Measurements from ENCODE around the gene RNF183. TPM values are rescaled to one million over a fixed set of nuclear protein-coding genes. Genes with fewer than 3 reads are reported as not detected.

Gene RNF183
- total and polyA plus RNA-seq, 9 of the 15 experiments (the other 6 are each of a cell fraction or from before 2014, with no cell fraction given) = 0.04 to 2.0 (median 0.16) TPM; not detected in 5

- TF ChIP-seq PRDM10 (IDR thresholded peaks at IDR 0.05; ENCODE audit: partially characterized antibody) (peak; percentile 97), NFIC (IDR thresholded peaks at IDR 0.05) (peak; percentile 99), MYC (IDR thresholded peaks at IDR 0.05; ENCODE audit: low read depth, low read length) (no peak), MYC (CRISPR knock-in tag; IDR thresholded peaks at IDR 0.05; ENCODE audit: borderline replicate concordance, low read depth) (no peak), ZZZ3 (IDR thresholded peaks at IDR 0.05) (no peak), XRCC5 (IDR thresholded peaks at IDR 0.05; ENCODE audit: low read depth, low read length) (no peak), SRSF9 (IDR thresholded peaks at IDR 0.05; ENCODE audit: borderline replicate concordance, low read depth, low read length) (no peak), RHOXF2B (CRISPR knock-in tag; conservative IDR thresholded peaks at IDR 0.05) (no peak), NCOA1 (IDR thresholded peaks at IDR 0.05; ENCODE audit: low read depth) (0 out of 2 replicates have a peak, but pooled peaks have one; percentile 28), ZC3H8 (IDR thresholded peaks at IDR 0.05) (no peak), MITF (IDR thresholded peaks at IDR 0.05) (peak; percentile 24; the same call in 1 of the 2 replicates), CREB3 (tag; conservative IDR thresholded peaks at IDR 0.05; ENCODE audit: low read depth) (peak; percentile 40; the same call in 1 of the 2 replicates), PKNOX1 (IDR thresholded peaks at IDR 0.05) (peak; percentile 76), TCFL5 (CRISPR knock-in tag; conservative IDR thresholded peaks at IDR 0.05) (no peak), AFF1 (IDR thresholded peaks at IDR 0.05; ENCODE audit: low read depth in 1 of 2, partially characterized antibody in 2 of 2) (no peak), MAZ (CRISPR knock-in tag; conservative IDR thresholded peaks at IDR 0.05 in 1 of 2, IDR thresholded peaks at IDR 0.05 in 1 of 2) (peak in 1 of 2 experiments; percentile 43; a peak in 1 of 4 replicates), SMC3 (conservative IDR thresholded peaks at IDR 0.05; ENCODE audit: insufficient read depth, low read depth, low read length) (no peak)
Observed at GRCh38 chr9:113343732-113344231, 40.6 kb upstream of the RNF183 start (continued).
